ENCODE data around the gene KXD1.
"Not testable (repeated sequence)": the region's sequence is repeated elsewhere in the genome, so short reads cannot be mapped to it uniquely, and the experiment has no call there.

Gene KXD1, protein sequence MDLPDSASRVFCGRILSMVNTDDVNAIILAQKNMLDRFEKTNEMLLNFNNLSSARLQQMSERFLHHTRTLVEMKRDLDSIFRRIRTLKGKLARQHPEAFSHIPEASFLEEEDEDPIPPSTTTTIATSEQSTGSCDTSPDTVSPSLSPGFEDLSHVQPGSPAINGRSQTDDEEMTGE

DNA sequence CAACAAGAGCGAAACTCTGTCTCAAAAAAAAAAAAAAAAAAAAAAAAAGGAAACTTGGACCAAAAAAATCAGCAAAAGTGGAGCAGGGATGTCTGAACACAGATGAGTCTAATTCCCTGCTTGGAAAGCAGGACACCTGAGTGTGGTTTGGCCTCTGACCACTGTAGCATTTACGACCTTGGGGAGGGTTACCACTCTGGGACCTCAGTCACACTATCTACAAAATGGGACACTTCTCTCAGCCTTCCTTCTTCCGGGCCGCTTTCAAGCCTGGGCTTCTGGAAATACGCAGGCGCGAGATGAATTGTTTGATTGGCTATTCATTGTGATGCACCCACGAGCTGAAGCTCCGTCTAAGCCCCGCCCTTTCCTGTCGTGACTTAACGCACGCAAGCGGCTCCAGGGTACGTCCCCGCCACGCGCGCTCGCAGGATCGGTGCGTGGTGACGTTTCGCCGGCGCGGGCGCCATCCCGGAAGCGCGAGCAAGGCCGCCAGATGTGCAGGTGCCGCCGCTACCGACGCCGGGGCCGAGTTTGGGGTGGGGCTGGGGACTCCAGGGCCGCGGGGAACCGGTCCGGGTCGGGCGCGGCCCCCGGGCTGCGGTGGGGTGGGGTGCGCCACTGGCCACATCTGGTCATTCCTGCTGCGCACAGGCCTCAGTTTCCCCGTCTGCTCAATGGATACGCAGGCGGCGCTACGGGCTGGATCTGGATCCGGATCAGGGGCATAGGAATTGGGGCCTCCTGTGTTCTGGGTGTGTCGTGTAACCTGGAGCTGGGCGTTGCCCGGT, at the start of gene KXD1:
Gene KXD1 (plus strand): TSS at position 460 of the 791 bp plus-strand sequence. CDS start 4,187 bp downstream, outside the sequence.
- DNase-seq, result peak; percentile 99

DNA sequence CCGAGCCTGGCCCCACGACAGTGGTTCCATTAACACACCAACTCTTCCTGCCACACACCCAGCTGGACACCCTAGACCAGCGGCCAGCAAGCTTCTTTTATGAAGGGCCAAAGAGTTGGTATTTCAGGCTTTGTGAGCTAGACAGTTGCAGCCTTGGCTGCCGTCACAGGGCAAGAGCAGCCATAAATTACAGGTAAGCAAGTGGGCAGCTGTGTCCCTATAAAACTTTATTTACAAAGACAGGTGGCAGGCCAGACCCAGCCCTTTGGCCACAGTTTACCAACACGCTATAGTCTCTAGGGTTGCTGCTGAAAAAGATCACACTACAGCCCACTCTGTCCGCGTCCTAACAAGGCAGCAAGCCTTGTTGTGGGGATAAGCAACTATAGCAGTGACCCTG, 49.1 kb upstream of the KXD1 start:
- no peak for DNase-seq

DNA sequence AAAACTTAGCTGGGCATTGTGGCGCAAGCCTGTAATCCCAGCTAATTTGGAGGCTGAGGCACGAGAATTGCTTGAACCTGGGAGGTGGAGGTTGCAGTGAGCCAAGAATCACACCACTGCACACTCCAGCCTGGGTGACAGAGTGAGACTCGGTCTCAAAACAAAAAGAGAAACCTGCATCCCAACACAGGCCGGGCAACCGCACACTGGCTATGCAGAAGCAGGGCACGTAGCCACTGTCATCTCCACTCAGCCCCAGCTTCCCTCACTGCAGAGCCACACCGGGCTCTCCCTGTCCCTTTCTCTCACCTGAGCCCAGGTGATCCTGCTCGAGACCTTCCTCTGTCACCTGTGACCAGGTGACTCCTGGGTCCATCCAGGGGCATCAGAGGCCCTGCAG, 47.5 kb upstream of the KXD1 start:
- DNase-seq, result no peak

DNA sequence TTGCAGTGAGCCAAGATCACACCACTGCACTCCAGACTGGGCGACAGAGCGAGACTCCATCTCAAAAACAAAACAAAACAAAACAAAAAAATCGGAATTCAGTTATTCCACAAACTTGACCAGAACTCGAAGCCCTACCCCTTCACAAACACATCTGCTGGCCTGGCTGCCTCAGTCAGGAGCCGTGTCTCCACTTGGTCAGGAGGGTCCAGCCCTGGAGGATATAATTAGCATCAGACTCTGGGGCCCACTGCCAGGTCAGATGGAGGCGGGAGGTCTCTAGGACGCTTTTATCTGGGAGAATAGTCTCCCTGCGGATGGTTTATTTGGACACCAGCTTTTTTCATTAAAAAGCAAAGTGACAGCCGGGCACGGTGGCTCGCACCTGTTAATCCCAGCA, 43.8 kb upstream of the KXD1 start:
- no peak for DNase-seq

DNA sequence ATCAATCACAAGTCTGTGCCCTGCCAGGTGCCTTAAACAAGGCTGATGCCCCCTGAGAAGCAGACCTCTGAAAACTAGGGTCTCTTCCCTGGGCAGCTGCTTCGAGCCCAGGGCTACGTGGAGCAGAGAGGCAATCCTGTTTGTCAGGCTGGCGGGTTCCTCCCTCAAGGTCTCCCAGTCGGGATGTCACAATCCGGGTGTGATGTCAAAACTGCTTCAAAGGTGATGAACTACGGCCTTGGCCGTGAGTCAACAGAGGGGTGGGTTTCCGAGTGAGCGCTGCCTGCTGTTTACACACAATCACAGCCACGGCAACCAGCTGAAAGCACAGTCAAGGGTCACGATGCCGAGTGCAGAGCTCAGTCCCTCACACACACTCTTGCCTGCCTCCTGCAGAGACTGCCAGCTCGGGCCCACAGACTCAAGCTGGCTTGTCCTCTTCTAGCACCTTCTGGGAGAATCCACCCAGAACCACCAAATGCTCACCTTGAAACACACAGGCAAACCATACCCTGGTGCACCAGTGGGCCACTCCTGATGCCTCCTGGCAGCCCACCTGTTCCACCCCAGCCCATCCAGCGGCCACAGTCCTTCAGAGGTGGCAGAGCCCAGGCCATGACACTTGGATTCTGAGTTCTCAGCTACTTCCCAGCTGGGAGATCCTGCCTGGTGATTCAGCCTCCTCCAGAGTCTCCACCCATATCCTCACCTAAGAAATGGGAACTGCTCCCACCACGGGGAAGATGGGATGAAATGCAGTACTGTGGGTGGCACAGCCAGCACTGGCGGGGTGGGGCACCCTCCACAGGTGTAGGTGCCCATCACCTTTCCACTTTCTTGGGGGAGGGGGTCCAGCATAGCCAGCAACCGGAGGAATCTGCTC, 42.6 kb upstream of the KXD1 start:
- peak; percentile 43 for DNase-seq

DNA sequence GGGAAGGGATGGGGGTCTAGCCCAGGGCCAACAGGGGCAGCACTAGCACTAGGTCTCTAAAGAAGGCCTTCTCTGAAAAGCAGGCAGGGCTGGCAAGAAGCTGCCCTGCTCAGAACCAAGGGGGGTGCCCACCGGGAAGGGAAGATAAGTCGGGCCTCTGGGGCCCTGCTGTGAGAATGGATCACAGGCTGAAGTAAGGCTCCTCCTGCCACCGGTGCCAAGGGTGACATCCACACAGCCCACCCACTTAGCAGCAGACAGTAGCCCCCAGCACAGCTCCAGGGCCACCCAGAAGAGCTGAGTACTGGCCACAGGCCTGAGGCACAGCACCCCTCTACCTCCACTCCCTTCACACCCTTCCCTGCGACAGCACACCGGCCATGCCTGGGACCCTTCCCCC, 41.7 kb upstream of the KXD1 start:
- DNase-seq, result no peak

DNA sequence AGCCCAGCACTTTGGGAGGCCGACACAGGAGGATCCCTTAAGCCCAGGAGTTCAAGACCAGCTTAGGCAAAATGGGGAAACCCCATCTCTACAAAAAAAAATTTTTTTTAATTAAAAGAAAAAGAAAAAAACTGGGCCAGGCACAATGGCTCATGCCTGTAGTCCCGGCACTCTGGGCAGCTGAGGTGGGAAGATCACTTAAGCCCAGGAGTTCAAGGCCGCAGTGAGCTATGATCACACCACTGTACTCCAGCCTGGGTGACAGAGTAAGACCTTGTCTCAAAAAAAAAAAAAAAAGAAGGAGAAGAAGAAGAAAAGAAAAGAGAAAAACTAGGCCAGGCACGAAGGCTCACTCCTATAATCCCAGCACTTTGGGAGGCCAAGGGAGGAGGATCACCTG, 40.1 kb upstream of the KXD1 start:
- no peak for DNase-seq

DNA sequence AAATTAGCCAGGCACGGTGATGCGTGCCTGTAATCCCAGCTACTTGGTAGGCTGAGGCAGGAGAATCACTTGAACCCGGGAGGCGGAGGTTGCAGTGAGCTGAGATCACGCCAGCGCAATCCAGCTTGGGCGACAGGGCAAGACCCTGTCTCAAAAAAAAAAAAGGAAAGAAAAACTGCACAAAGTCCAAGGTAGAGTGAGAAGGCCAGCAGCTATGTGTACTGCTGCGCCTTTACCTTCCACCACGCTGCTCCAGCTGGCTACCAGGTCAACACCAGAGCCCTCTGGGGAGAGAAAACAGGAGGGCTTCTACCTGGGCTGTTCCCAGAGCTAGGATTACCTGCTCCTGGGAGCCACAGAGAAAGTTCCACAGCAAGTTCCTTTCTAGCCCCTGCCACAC, 39.0 kb upstream of the KXD1 start:
- DNase-seq, result no peak

DNA sequence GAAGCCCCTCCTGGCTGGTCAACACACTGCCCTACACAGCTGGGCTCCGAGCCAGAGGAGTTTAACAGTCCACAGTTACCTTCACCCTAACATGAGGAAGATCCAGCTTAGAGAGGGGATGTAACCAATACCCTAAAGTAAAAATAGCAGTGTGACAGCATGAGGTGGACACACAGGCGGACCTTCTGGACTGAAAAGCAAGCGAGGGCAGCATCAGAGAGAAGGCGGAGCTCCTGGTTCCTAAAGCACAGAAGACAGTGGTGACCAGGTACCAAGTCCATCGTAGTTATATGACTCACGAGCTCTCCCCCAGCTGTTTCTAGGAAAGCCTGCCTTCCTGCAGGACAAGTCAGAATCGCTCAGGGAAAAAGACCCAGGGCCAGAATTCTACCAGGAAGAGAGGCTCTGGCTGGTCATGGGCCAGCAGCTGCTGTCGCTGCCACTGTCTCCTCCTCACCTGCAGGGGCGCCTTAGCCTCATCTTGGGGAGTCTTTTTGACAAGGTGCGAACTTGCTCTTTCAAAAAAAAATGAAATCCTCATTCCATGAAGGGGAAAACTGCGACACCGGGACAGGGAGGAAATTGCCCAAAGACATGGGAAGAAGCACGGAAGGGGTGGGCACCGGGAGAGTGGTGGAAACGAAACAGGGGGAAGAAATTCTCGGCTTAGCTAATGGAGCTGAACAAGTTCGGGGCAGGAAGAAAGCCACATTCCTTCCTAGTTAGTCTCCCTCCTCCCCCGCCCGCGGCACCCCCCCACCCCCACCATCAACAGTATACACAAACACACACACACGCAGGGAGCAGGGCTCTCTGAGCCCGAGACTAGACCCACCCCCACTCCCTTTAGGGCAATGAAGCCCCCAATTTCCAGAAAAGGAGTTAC, 37.5 kb upstream of the KXD1 start:
- DNase-seq, result peak; percentile 85

DNA sequence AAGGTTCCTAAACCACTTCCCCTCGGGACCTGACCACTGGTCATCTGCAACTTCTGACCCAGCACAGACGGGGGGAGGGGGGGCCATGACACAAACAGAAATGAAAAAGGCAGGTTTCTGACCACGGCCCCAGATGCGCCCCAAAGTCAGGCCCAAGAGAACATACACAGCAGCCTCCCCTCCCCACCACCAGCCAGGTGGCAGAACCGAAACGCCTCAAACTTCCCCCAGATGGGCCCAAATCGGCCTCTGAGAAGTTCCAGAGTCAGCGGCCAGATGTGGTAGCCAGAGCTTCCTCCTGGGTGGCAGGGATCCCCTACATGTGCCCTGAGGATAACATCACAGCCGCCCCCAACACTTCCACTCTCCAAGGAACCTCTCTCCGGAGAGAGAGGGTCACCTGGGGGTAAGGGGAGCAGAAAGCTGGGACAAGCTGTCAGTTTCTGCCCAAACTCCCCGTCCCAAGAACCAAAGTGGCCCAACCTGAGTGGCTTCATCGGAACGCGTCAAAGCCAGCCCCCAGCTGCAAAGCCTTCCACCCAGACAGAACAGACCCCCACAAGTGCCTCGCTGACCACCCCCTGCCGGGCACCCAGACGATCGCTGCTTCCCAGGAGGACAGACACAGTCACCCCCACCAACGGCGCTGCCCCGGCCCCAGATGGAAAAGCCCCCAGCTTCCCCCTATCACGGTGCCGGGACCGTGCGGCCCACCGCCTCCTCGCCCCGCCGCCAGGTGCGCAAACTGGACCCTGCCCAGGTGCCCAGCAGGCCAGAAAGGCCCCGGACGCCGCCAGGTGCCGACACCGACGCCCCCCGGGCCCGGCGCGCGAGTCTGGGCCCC, 36.6 kb upstream of the KXD1 start:
- DNase-seq, result no peak

DNA sequence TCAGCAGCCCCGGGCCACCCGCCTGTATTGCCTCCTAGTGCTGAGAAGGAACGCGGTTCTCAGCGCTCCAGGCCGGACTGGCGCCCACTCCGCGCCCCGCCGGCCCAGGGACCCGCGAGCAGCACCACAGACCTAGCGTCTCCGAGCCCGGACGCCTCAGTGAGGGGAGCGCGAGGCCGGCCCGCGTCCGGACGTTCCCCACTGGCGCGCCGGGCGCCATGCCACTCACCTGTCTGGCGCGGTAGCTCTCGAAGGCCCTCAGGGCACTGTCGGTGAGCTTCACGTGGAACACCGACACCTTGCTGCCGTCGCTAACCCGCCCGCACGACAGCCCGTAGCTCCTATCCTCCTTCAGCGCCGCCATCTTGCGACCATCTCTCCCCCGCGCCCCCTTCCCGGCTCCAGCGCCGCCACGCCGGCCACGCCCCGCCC, 36.0 kb upstream of the KXD1 start, which contains the start of gene ELL:
Gene ELL (minus strand): TSS at position 379 of the 432 bp plus-strand sequence. CDS start 15 bp downstream, at position 364.
- no peak for DNase-seq

DNA sequence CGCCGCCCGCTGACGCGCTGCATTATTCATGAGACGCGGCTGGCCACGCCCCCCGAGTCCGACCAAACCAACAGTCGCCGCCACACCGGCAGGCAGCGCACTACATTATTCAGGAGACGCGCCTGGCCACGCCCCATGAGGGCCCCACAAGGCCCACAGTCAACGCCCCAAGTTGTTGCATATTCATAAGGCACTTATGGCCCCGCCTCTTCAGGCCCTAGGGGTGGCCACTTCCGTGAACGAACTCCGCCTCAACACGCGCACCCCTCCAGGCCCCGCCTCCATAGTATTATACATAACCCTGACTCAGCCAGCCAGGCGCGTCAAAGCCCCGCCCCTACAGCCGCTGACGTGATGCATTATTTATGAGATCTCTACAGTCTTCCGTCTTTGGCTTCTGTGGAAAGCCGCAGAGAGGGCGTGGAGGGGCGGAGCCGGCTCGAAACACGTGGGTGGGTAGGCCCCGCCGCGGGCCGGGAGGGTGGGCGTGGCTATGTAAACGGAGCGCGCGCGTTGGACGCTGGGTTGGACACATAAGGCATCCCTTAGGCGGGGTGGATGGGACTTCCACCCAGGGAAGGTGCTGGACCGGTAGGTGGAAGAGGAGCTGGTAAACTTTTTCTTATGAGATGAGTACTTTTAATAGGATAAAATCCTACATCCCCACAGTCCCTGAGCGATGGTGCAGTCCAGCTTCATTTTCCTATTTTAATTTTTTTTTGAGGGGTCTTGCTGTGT, 35.4 kb upstream of the KXD1 start:
- DNase-seq, result peak; percentile 100

DNA sequence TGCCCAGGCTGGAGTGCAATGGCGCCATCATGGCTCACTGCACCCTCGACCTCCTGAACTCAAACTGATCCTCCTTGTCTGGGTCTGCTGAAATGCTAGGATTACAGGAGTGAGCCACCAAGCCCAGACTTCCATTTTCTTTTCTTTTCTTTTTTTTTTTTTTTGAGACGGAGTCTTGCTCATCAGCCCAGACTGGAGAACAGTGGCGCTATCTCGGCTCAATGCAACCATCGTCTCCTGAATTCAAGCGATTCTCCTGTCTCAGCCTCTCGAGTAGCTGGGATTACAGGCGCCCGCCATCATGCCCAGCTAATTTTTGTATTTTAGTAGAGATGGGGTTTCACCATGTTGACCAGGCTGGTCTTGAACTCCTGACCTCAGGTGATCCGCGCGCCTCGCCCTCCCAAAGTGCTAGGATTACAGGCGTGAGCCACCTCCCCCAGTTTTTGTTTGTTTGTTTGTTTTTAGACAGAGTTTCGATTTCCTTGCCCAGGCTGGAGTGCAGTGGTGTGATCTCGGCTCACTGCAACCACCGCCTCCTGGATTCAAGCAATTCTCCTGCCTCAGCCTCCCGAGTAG, 34.7 kb upstream of the KXD1 start:
- not testable (repeated sequence) for DNase-seq

DNA sequence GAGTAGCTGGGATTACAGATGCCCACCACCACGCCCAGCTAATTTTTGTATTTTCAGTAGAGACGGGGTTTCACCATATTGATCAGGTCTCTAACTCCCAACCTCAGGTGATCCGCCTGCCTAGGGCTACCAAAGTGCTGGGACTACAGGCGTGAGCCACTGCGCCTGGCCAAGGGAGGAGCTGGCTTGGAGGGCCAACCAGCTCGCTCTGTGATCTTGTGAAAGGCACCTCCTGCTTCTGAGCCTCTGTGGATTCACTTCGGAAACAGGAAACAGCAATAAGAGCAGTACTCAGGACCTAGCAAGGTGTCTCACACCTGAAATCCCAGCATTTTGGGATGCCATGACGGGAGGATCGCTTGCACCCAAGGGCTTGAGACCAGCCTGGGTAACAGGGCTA, 33.8 kb upstream of the KXD1 start:
- no peak for DNase-seq

DNA sequence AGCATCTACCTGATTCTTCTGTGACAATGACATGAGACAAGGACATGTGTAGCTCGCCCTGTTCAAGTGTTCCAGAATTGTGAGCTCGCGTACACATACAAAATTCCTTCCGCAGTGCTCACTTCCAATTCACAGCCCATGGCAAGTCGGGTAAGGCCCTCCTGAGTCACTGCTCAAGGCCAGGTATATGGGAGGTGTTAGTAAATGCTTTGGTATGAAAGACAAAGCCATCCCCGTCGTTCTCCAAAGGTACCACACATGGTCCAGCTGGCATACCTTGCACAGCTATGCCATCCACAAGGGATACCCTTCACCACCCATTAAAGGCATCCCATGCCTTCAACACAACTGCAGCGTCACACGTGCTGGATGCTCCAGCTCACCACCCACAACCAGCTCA, 31.4 kb upstream of the KXD1 start:
- DNase-seq, result no peak

DNA sequence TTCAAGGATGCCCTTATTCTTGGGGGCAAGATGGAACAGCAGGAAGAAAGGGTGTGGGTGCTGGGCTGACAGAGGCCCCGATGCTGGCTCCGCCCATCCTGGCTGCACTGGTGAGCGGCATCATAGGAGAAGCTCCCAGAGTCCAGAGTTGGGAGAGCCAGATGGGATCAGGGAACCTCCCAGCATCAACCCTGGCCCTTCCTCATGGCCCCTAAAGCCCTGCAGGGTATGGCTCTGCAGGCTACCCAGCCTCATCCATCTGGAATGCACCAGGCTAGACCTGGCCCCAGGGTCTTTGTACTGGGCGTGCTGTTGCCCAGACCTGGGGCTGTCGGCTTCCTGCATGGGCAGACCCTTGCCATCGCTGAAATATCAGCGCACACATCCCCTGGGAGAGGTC, 27.9 kb upstream of the KXD1 start:
- DNase-seq, result peak; percentile 53

DNA sequence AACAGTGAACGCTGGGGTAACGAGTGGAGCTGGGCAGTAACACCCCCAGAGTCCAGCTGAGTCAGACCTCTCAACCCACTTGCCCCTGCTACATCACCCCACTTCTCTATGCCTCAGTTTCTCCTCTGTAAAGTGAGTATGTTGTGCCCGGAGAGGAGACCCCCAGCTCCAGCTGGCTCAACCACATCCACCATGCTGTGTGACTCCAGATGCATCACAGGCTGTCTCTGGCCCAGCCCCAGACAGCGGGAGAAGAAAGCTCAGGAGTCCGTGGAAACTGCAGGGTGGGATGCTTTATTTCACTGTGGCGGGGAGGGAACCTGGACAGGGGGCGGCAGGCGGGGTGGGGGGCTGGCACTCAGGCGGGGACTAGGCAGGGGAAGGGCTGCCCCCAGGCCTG, 26.2 kb upstream of the KXD1 start:
- DNase-seq, result no peak

DNA sequence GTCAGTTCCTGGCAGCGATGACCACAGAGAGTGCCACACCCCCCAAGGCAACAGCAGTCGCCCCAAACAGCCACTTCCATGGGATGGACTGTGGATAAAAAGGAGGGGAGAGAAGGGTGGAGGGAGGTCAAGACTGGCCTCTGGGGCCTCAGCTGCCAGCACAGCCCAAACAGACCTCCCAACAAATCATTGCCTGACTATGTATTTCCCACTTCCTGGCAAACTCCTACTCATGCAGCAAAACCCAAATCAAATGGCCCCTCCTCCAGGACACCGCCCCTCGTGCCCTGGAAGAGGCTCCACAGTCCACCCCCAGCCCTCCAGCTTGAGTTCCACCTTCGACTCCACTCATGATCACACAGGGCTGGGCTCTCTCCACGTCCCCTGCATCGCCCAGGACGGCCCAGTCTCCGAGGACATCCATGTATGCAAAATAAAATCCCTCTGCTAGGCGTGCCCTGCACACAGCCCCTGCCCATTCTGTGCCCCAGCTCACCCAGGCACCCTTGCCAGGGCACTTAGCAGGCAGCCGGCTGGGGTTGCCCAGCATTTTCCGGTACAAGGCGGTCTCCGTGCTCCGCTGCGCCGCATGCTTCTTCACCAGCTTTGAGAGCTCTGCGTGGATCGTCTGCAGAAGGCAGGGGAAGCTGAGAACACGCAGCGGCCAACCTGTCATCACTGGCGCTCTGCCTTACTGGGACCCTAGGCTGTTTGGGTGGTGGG, 25.3 kb upstream of the KXD1 start:
- DNase-seq, result no peak

DNA sequence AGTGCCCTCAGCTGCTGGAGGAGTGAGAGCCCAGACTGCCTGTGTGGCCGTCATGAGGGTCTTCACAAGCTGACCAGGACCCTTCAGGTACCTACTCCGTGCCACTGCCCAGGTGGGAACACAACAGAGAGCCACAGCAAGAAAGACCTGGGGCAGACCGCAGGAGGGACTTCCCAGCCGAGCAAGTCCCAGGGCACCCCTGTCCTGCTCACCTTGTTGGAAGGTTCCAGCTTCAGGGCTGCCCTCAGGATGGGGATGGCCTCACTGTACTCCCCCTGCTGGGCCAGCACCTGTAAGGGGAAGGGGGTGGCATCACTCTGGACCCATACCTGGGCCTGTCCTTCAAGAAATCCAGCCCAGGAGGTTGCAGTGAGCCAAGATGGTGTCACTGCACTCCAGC, 24.6 kb upstream of the KXD1 start:
- DNase-seq, result no peak

DNA sequence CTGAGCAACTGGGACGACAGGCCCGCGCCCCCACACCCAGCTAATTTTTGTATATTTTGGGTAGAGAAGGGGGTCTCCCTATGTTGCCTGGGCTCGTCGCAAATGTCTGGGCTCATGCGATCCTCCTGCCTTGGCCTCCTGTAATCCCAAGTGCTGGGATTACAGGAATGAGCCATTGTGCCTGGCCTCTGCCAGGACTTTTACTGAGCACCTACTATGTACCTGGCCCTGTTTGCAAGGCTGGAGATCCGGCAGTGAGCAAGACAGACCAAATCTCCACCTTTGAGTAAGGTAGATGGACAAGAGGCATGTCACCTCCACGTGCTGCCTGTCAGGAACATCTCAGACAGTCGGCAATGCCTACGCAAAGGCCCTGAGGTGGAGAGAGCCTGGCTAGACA, 21.2 kb upstream of the KXD1 start:
- DNase-seq, result no peak
